HepG2 (cell line): ENCODE measurements around the gene ZNF443. TPM values are rescaled to one million over a fixed set of nuclear protein-coding genes. Genes with fewer than 3 reads are reported as not detected.
A peak's percentile ranks its signal among the peaks of the same experiment; 100 is the strongest.

Source experiments
- ATAC-seq: fragments of 200-7000 bp; cut with Tn5 transposase; 3 replicates; pipeline ENCODE4 v1.9.1; 2020; ENCODE audit warnings: mild to moderate bottlenecking, moderate library complexity
- BruUV-seq: library from RNA; stranded (reverse); fragments of 400-500 nt; replicated peaks from 2 replicates; lab custom pipeline; 2021; lab: Mats Ljungman, UMichigan
- CTCF ChIA-PET: fragments of 300-600 bp; formaldehyde crosslinking; extraction: SDS; loops from one replicate; lab custom pipeline; 2021; ENCODE audit warnings: low total read pairs, inconsistent platforms, low intra/inter-chr PET ratio; lab: Yijun Ruan, JAX
- POLR2A ChIA-PET: fragments of 350-600 bp; sonication (Branson Sonifier 250); formaldehyde crosslinking; loops from one replicate; lab custom pipeline; 2020; ENCODE audit warnings: antibody characterized with exemption, inconsistent platforms; lab: Yijun Ruan, JAX
- DNase-seq: peaks from one replicate; pipeline ENCODE4 v3.0.0-alpha.2; 2015; ENCODE audit warnings: low spot score
- FAIRE-seq: peaks from 3 replicates; lab custom pipeline; 2011; peaks lifted over from hg19 to GRCh38; lab: Jason Lieb, UNC
- H2AFZ ChIP-seq: one replicate; pipeline ENCODE4 v1.6.1; 2011; ENCODE audit warnings: low read length, inconsistent platforms
- H3K27ac ChIP-seq: fragments of 300-600 bp; 3 replicates; pipeline ENCODE4 v1.8.0; 2011; ENCODE audit warnings: mixed run types, mild to moderate bottlenecking, mixed read lengths, low read length, inconsistent platforms; ENCODE audit not compliant: insufficient read depth; ENCODE audit errors: extremely low read length
- H3K27me3 ChIP-seq, 2 experiments: fragments of 200-600 bp in 1 of 2; 2 replicates in 1 of 2; 3 replicates in 1 of 2; pipeline versions ENCODE4 v1.6.0 to v1.8.0; 2011; ENCODE audit warnings: low read length in 2 of 2, mild to moderate bottlenecking in 2 of 2, moderate library complexity in 2 of 2, inconsistent platforms in 1 of 2; ENCODE audit not compliant: insufficient read depth in 2 of 2, control insufficient read depth in 1 of 2
- H3K36me3 ChIP-seq, 2 experiments: fragments of 200-600 bp in 1 of 2; replicated peaks in 1 of 2; 2 replicates in 1 of 2; 3 replicates in 1 of 2; pipeline versions ENCODE4 v1.5.1 to v1.8.0; 2011; ENCODE audit warnings: low read length in 2 of 2, inconsistent platforms in 1 of 2; ENCODE audit not compliant: insufficient read depth in 2 of 2, control insufficient read depth in 1 of 2
- H3K4me1 ChIP-seq: 2 replicates; pipeline ENCODE4 v1.5.1; 2012; ENCODE audit warnings: low read length, inconsistent platforms; ENCODE audit not compliant: insufficient read depth
- H3K4me2 ChIP-seq: 2 replicates; pipeline ENCODE4 v1.6.0; 2011; ENCODE audit warnings: low read depth, low read length, inconsistent platforms
- H3K4me3 ChIP-seq, 3 experiments: fragments of 200-600 bp in 1 of 3; sonication (generic), shearing (Covaris generic) in 1 of 3; replicated peaks in 1 of 3; 2 replicates each; pipeline ENCODE4 v1.5.1; 2011 to 2016; ENCODE audit warnings: low read length in 3 of 3, inconsistent platforms in 2 of 3, low read depth in 2 of 3, mild to moderate bottlenecking in 2 of 3, control low read depth in 1 of 3, mixed read lengths in 1 of 3; ENCODE audit not compliant: insufficient read depth in 1 of 3
- H3K79me2 ChIP-seq: one replicate; pipeline ENCODE4 v1.6.1; 2011; ENCODE audit warnings: low read length, inconsistent platforms; ENCODE audit not compliant: insufficient read depth
- H3K9ac ChIP-seq: 2 replicates; pipeline ENCODE4 v1.6.0; 2011; ENCODE audit warnings: mild to moderate bottlenecking, low read depth, low read length, inconsistent platforms; ENCODE audit not compliant: insufficient read depth
- H3K9me3 ChIP-seq: 2 replicates; pipeline ENCODE4 v1.5.1; 2012; ENCODE audit warnings: mild to moderate bottlenecking, low read length
- H4K20me1 ChIP-seq: 2 replicates; pipeline ENCODE4 v1.6.0; 2011; ENCODE audit warnings: inconsistent platforms, mild to moderate bottlenecking, low read length, moderate library complexity; ENCODE audit not compliant: insufficient read depth
- CEBPB ChIP-seq: IDR thresholded peaks from 2 replicates; pipeline ENCODE4 v1.6.1; 2011; ENCODE audit warnings: low read depth, low read length, improper control_type of control experiment, borderline replicate concordance
- CEBPG ChIP-seq: IDR thresholded peaks from 2 replicates; pipeline ENCODE4 v1.6.1; 2016
- ZNF646 ChIP-seq: sonication (generic); formaldehyde crosslinking; IDR thresholded peaks from 2 replicates; pipeline ENCODE4 v1.9.0; 2021; ENCODE audit warnings: mild to moderate bottlenecking, missing genetic modification reagents
- WGBS: methylation state at CpG from one replicate; pipeline ENCODE4 v1.1.6; 2017; ENCODE audit warnings: low lambda C conversion rate; 5-methylcytosine and 5-hydroxymethylcytosine counted together
- in situ Hi-C: cut with HindIII; loops from 2 replicates; pipeline ENCODE4 v1.10.0; 2017; ENCODE audit warnings: low pct_unique_long_range_greater_than_20kb; ENCODE audit not compliant: extremely low pct_ligation_motif_present
- intact Hi-C: fragments of 100-400 bp; cut with micrococcal nuclease; formaldehyde crosslinking; loops from one replicate; pipeline ENCODE4 v1.10.0; 2022; ENCODE audit not compliant: unreplicated experiment
- polyA plus RNA-seq, 8 experiments: library from polyadenylated mRNA; depleted of rRNA in 3 of 8; stranded (reverse) in 7 of 8; unstranded in 1 of 8; fragments of >200 nt; fragmentation: Illumina TruSeq in 4 of 8; extraction: Trizol in 4 of 8; gene quantifications; 2 replicates each; pipeline versions ENCODE4 v1.2.1 to v1.2.3, GENCODE V29; 2011 to 2016; ENCODE audit warnings: low read depth in 4 of 8, missing spikeins in 1 of 8, mixed read lengths in 1 of 8; ENCODE audit not compliant: insufficient read depth in 1 of 8
- total RNA-seq, 5 experiments: library from RNA; depleted of rRNA; stranded (reverse); fragments of >200 nt; fragmentation: Illumina TruSeq; extraction: Trizol; gene quantifications; 2 replicates each; pipeline ENCODE4 v1.2.3, GENCODE V29; 2016; ENCODE audit warnings: low read depth in 1 of 5
- TF ChIP-seq, protein P1 (sequence below): sonication (generic); formaldehyde crosslinking; IDR thresholded peaks from 2 replicates; pipeline ENCODE4 v1.5.0; 2020; ENCODE audit warnings: mild to moderate bottlenecking, missing genetic modification reagents
- TF ChIP-seq, protein P2 (sequence below): IDR thresholded peaks from 2 replicates; pipeline ENCODE4 v1.6.1; 2016; ENCODE audit warnings: missing compliant biosample characterization, missing genetic modification reagents, borderline replicate concordance

The ZNF443 gene
- total and polyA plus RNA-seq, 2 of the 13 experiments (the other 11 are each of a cell fraction or from before 2014, with no cell fraction given) = 3.6 to 19.0 TPM

- no peaks in the 10 kb centered on the region for H3K9me3 ChIP-seq
- FAIRE-seq = no peak
- POLR2A ChIA-PET = interaction anchor here (1.2 to 6.1 kb wide), 3 partner anchors 14 to 116 kb away, joined by 3 to 62 read pairs (median 4); partner anchors contain the start of genes ZNF442 and ZNF443
- CTCF ChIA-PET = no interaction called here
- BruUV-seq = no TSS peak
- H3K27me3 ChIP-seq = no peaks in the 10 kb centered on the region; a peak in 1 of 5 replicates
- intact Hi-C loops = loop anchor here (5.0 kb wide), 2 partner anchors 40 to 70 kb away; partner anchors contain the start of genes ZNF443 and ZNF564
- H3K36me3 ChIP-seq = no peaks in the 10 kb centered on the region
- in situ Hi-C loops = loop anchor here (5.0 kb wide), 1 partner anchor 40 kb away; the partner anchor contains the start of gene ZNF443
- H3K9ac ChIP-seq = 0 out of 2 replicates have a peak overlapping the region, but pooled peaks have one; percentile 1
- TF ChIP-seq ZNF646 (CRISPR knock-in tag) (peak; percentile 84), CEBPG (CRISPR knock-in tag) (peak; percentile 59), CEBPB (peak; percentile 48; the same call in 1 of the 2 replicates)
- TF ChIP-seq, protein P1, sequence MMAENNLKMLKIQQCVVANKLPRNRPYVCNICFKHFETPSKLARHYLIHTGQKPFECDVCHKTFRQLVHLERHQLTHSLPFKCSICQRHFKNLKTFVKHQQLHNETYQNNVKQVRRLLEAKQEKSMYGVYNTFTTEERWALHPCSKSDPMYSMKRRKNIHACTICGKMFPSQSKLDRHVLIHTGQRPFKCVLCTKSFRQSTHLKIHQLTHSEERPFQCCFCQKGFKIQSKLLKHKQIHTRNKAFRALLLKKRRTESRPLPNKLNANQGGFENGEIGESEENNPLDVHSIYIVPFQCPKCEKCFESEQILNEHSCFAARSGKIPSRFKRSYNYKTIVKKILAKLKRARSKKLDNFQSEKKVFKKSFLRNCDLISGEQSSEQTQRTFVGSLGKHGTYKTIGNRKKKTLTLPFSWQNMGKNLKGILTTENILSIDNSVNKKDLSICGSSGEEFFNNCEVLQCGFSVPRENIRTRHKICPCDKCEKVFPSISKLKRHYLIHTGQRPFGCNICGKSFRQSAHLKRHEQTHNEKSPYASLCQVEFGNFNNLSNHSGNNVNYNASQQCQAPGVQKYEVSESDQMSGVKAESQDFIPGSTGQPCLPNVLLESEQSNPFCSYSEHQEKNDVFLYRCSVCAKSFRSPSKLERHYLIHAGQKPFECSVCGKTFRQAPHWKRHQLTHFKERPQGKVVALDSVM (CRISPR knock-in tag) = peak; percentile 84
- TF ChIP-seq, protein P2, sequence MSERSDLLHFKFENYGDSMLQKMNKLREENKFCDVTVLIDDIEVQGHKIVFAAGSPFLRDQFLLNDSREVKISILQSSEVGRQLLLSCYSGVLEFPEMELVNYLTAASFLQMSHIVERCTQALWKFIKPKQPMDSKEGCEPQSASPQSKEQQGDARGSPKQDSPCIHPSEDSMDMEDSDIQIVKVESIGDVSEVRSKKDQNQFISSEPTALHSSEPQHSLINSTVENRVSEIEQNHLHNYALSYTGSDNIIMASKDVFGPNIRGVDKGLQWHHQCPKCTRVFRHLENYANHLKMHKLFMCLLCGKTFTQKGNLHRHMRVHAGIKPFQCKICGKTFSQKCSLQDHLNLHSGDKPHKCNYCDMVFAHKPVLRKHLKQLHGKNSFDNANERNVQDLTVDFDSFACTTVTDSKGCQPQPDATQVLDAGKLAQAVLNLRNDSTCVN (CRISPR knock-in tag) = no peak
- H3K4me2 ChIP-seq = peak overlapping the region; percentile 38
- no peak for ATAC-seq
- peaks cover 35% of the 10 kb centered on the region for H3K79me2 ChIP-seq
- DNase-seq = peak; percentile 38
- H3K4me1 ChIP-seq = peaks cover 37% of the 10 kb centered on the region
- no peaks in the 10 kb centered on the region for H4K20me1 ChIP-seq
- no peak overlapping the region for H2AFZ ChIP-seq
- no peak overlapping the region for H3K4me3 ChIP-seq
- WGBS = 63% methylated on average over 4 of the region's 4 CpGs
- H3K27ac ChIP-seq = peak overlapping the region; percentile 23
These were observed 41.1 kb upstream of the ZNF443 start for GRCh38 chr19:12481781-12482508.
